ENCODE data around the gene DDX11. TPM values are rescaled to one million over a fixed set of nuclear protein-coding genes. Genes with fewer than 3 reads are reported as not detected.
"Not testable (repeated sequence)": the region's sequence is repeated elsewhere in the genome, so short reads cannot be mapped to it uniquely, and the experiment has no call there.

DDX11 gene
- total and polyA plus RNA-seq, 4 donors = 3.3 to 26.6 (median 13.5) TPM

- DNase-seq (no peak), ATAC-seq (ENCODE audit: low FRiP score) (no peak)
- Histone ChIP-seq H3K9me3 (ENCODE audit: control insufficient read depth, low read length) (no peaks in the 10 kb centered on the region), H3K4me3 (ENCODE audit: low read length in 2 of 2) (no peak overlapping the region), H3K4me1 (ENCODE audit: control insufficient read depth in 1 of 2, insufficient read depth in 2 of 2, low read length in 2 of 2) (no peaks in the 10 kb centered on the region), H3K27me3 (ENCODE audit: control insufficient read depth in 1 of 2, insufficient read depth in 2 of 2, low read length in 1 of 2) (no peaks in the 10 kb centered on the region), H3K27ac (ENCODE audit: low read depth in 1 of 2, low read length in 2 of 2) (no peak overlapping the region), H3K36me3 (ENCODE audit: control insufficient read depth in 1 of 2, insufficient read depth in 2 of 2, low read length in 1 of 2) (no peaks in the 10 kb centered on the region)
- 78 to 81% methylated on average over 3 of the region's 3 CpGs for WGBS, 2 donors
- intact Hi-C loops (cut with DNase I) = no loop called here
Observed at GRCh38 chr12:31034372-31034771, 39.3 kb upstream of the DDX11 start.

GRCh38 chr12:31035226-31035625, 38.4 kb upstream of the DDX11 start:
- H3K4me3 ChIP-seq (ENCODE audit: low read length in 2 of 2) = no peak overlapping the region
- DNase-seq (no peak), ATAC-seq (ENCODE audit: low FRiP score) (no peak)
- WGBS, 2 donors = 64 to 72% methylated on average over 4 of the region's 4 CpGs
- intact Hi-C loops (cut with DNase I) = no loop called here
- no peaks in the 10 kb centered on the region for H3K4me1 ChIP-seq (ENCODE audit: control insufficient read depth in 1 of 2, insufficient read depth in 2 of 2, low read length in 2 of 2)
- no peaks in the 10 kb centered on the region for H3K27me3 ChIP-seq (ENCODE audit: control insufficient read depth in 1 of 2, insufficient read depth in 2 of 2, low read length in 1 of 2)
- H3K36me3 ChIP-seq (ENCODE audit: control insufficient read depth in 1 of 2, insufficient read depth in 2 of 2, low read length in 1 of 2) = no peaks in the 10 kb centered on the region
- H3K9me3 ChIP-seq (ENCODE audit: control insufficient read depth, low read length) = no peaks in the 10 kb centered on the region
- no peak overlapping the region for H3K27ac ChIP-seq (ENCODE audit: low read depth in 1 of 2, low read length in 2 of 2)

GRCh38 chr12:31035967-31036665, 37.5 kb upstream of the DDX11 start:
- Histone ChIP-seq H3K4me3 (ENCODE audit: low read length in 2 of 2) (no peak overlapping the region), H3K9me3 (ENCODE audit: control insufficient read depth, low read length) (no peaks in the 10 kb centered on the region), H3K36me3 (ENCODE audit: control insufficient read depth in 1 of 2, insufficient read depth in 2 of 2, low read length in 1 of 2) (no peaks in the 10 kb centered on the region), H3K27ac (ENCODE audit: low read depth in 1 of 2, low read length in 2 of 2) (no peak overlapping the region), H3K4me1 (ENCODE audit: control insufficient read depth in 1 of 2, insufficient read depth in 2 of 2, low read length in 2 of 2) (no peaks in the 10 kb centered on the region), H3K27me3 (ENCODE audit: control insufficient read depth in 1 of 2, insufficient read depth in 2 of 2, low read length in 1 of 2) (no peaks in the 10 kb centered on the region)
- 55 to 62% methylated on average over 4 of the region's 4 CpGs for WGBS, 2 donors
- no peak for DNase-seq
- intact Hi-C loops (cut with DNase I) = no loop called here
- no peak for ATAC-seq (ENCODE audit: low FRiP score)

- intact Hi-C loops (cut with DNase I) = no loop called here
- Histone ChIP-seq H3K36me3 (ENCODE audit: control insufficient read depth in 1 of 2, insufficient read depth in 2 of 2, low read length in 1 of 2) (no peaks in the 10 kb centered on the region), H3K27me3 (ENCODE audit: control insufficient read depth in 1 of 2, insufficient read depth in 2 of 2, low read length in 1 of 2) (no peaks in the 10 kb centered on the region), H3K4me1 (ENCODE audit: control insufficient read depth in 1 of 2, insufficient read depth in 2 of 2, low read length in 2 of 2) (no peaks in the 10 kb centered on the region), H3K9me3 (ENCODE audit: control insufficient read depth, low read length) (no peaks in the 10 kb centered on the region), H3K27ac (ENCODE audit: low read depth in 1 of 2, low read length in 2 of 2) (no peak overlapping the region), H3K4me3 (ENCODE audit: low read length in 2 of 2) (no peak overlapping the region)
- WGBS, 2 donors = 71 to 95% methylated on average over 1 of the region's 1 CpG
- DNase-seq = no peak
- no peak for ATAC-seq (ENCODE audit: low FRiP score)
Observed at GRCh38 chr12:31037028-31037427, 36.6 kb upstream of the DDX11 start.

- DNase-seq = no peak
- WGBS, 2 donors = 92 to 93% methylated on average over 2 of the region's 2 CpGs
- Histone ChIP-seq H3K27ac (ENCODE audit: low read depth in 1 of 2, low read length in 2 of 2) (no peak overlapping the region), H3K9me3 (ENCODE audit: control insufficient read depth, low read length) (no peaks in the 10 kb centered on the region), H3K4me3 (ENCODE audit: low read length in 2 of 2) (no peak overlapping the region), H3K27me3 (ENCODE audit: control insufficient read depth in 1 of 2, insufficient read depth in 2 of 2, low read length in 1 of 2) (no peaks in the 10 kb centered on the region), H3K4me1 (ENCODE audit: control insufficient read depth in 1 of 2, insufficient read depth in 2 of 2, low read length in 2 of 2) (no peaks in the 10 kb centered on the region), H3K36me3 (ENCODE audit: control insufficient read depth in 1 of 2, insufficient read depth in 2 of 2, low read length in 1 of 2) (no peaks in the 10 kb centered on the region)
- intact Hi-C loops (cut with DNase I) = no loop called here
- no peak for ATAC-seq (ENCODE audit: low FRiP score)
Observed at GRCh38 chr12:31037931-31038330, 35.7 kb upstream of the DDX11 start.

GRCh38 chr12:31041033-31041564, 32.6 kb upstream of the DDX11 start:
- Histone ChIP-seq H3K36me3 (ENCODE audit: control insufficient read depth in 1 of 2, insufficient read depth in 2 of 2, low read length in 1 of 2) (no peaks in the 10 kb centered on the region), H3K4me3 (ENCODE audit: low read length in 2 of 2) (no peak overlapping the region), H3K4me1 (ENCODE audit: control insufficient read depth in 1 of 2, insufficient read depth in 2 of 2, low read length in 2 of 2) (no peaks in the 10 kb centered on the region), H3K27ac (ENCODE audit: low read depth in 1 of 2, low read length in 2 of 2) (no peak overlapping the region), H3K9me3 (ENCODE audit: control insufficient read depth, low read length) (no peaks in the 10 kb centered on the region), H3K27me3 (ENCODE audit: control insufficient read depth in 1 of 2, insufficient read depth in 2 of 2, low read length in 1 of 2) (no peaks in the 10 kb centered on the region)
- intact Hi-C loops (cut with DNase I) = no loop called here
- ATAC-seq (ENCODE audit: low FRiP score) (no peak), DNase-seq (no peak)
- 87 to 88% methylated on average over 8 of the region's 8 CpGs for WGBS, 2 donors

- H3K36me3 ChIP-seq (ENCODE audit: control insufficient read depth in 1 of 2, insufficient read depth in 2 of 2, low read length in 1 of 2); intact Hi-C loops (cut with DNase I); H3K4me1 ChIP-seq (ENCODE audit: control insufficient read depth in 1 of 2, insufficient read depth in 2 of 2, low read length in 2 of 2); H3K27me3 ChIP-seq (ENCODE audit: control insufficient read depth in 1 of 2, insufficient read depth in 2 of 2, low read length in 1 of 2); DNase-seq; H3K4me3 ChIP-seq (ENCODE audit: low read length in 2 of 2); ATAC-seq (ENCODE audit: low FRiP score); H3K27ac ChIP-seq (ENCODE audit: low read depth in 1 of 2, low read length in 2 of 2); H3K9me3 ChIP-seq (ENCODE audit: control insufficient read depth, low read length): not testable (repeated sequence)
- 95 to 97% methylated on average over 2 of the region's 2 CpGs for WGBS, 2 donors
Observed at GRCh38 chr12:31050143-31050542, 23.5 kb upstream of the DDX11 start.

GRCh38 chr12:31050548-31050947, 23.1 kb upstream of the DDX11 start:
- H3K27ac ChIP-seq (ENCODE audit: low read depth in 1 of 2, low read length in 2 of 2); intact Hi-C loops (cut with DNase I); DNase-seq; H3K4me3 ChIP-seq (ENCODE audit: low read length in 2 of 2); H3K27me3 ChIP-seq (ENCODE audit: control insufficient read depth in 1 of 2, insufficient read depth in 2 of 2, low read length in 1 of 2); ATAC-seq (ENCODE audit: low FRiP score); H3K9me3 ChIP-seq (ENCODE audit: control insufficient read depth, low read length); H3K36me3 ChIP-seq (ENCODE audit: control insufficient read depth in 1 of 2, insufficient read depth in 2 of 2, low read length in 1 of 2); H3K4me1 ChIP-seq (ENCODE audit: control insufficient read depth in 1 of 2, insufficient read depth in 2 of 2, low read length in 2 of 2): not testable (repeated sequence)
- WGBS, 2 donors = 96 to 97% methylated on average over 5 to 7 of the region's 7 CpGs

GRCh38 chr12:31051692-31052091, 22.0 kb upstream of the DDX11 start:
- intact Hi-C loops (cut with DNase I); H3K4me3 ChIP-seq (ENCODE audit: low read length in 2 of 2); H3K9me3 ChIP-seq (ENCODE audit: control insufficient read depth, low read length); H3K36me3 ChIP-seq (ENCODE audit: control insufficient read depth in 1 of 2, insufficient read depth in 2 of 2, low read length in 1 of 2); H3K27me3 ChIP-seq (ENCODE audit: control insufficient read depth in 1 of 2, insufficient read depth in 2 of 2, low read length in 1 of 2); H3K4me1 ChIP-seq (ENCODE audit: control insufficient read depth in 1 of 2, insufficient read depth in 2 of 2, low read length in 2 of 2); DNase-seq; H3K27ac ChIP-seq (ENCODE audit: low read depth in 1 of 2, low read length in 2 of 2); ATAC-seq (ENCODE audit: low FRiP score): not testable (repeated sequence)
- WGBS, 2 donors = 64 to 65% methylated on average over 5 of the region's 5 CpGs
